Ovary (tissue), 9 donors: ENCODE results near the gene FER. TPM values are rescaled to one million over a fixed set of nuclear protein-coding genes. Genes with fewer than 3 reads are reported as not detected.
"Not testable (repeated sequence)": the region's sequence is repeated elsewhere in the genome, so short reads cannot be mapped to it uniquely, and the experiment has no call there.

Source experiments
- DNase-seq, 5 donors: peaks; one replicate each; pipeline ENCODE4 v3.0.0-alpha.2; 2019 to 2020
- H3K27ac ChIP-seq, 2 donors: fragments of 200-600 bp; one replicate each; pipeline versions ENCODE4 v1.5.1 to v1.8.0; 2019 to 2022
- H3K27me3 ChIP-seq: fragments of 200-600 bp; one replicate; pipeline ENCODE4 v1.8.0; 2022
- H3K36me3 ChIP-seq: fragments of 200-600 bp; sonication (generic); one replicate; pipeline ENCODE4 v1.5.1; 2019
- H3K4me1 ChIP-seq: one replicate; pipeline ENCODE4 v1.8.1; 2013; ENCODE audit warnings: mild to moderate bottlenecking, moderate library complexity; ENCODE audit not compliant: insufficient read depth
- H3K4me3 ChIP-seq: fragments of 200-600 bp; sonication (generic); one replicate; pipeline ENCODE4 v1.5.1; 2017
- H3K9me3 ChIP-seq, 2 donors: fragments of 200-600 bp in 1 of 2; sonication (generic) in 1 of 2; one replicate each; pipeline versions ENCODE4 v1.5.1 to v1.8.1; 2013 to 2019; ENCODE audit warnings: mild to moderate bottlenecking in 1 of 2, moderate library complexity in 1 of 2
- CTCF ChIP-seq, 3 donors: fragments of 450-650 bp in 2 of 3; fragments of 200-600 bp in 1 of 3; IDR thresholded peaks; one replicate each; pipeline versions ENCODE4 v1.5.1 to v1.8.0; 2016 to 2022; ENCODE audit warnings: antibody characterized with exemption in 3 of 3, mild to moderate bottlenecking in 1 of 3
- EP300 ChIP-seq: sonication (generic); formaldehyde crosslinking; IDR thresholded peaks from one replicate; pipeline ENCODE4 v1.6.1; 2017; ENCODE audit warnings: antibody characterized with exemption
- POLR2A ChIP-seq: fragments of 450-650 bp; IDR thresholded peaks from one replicate; pipeline ENCODE4 v1.6.1; 2017; ENCODE audit warnings: antibody characterized with exemption, mild to moderate bottlenecking, moderate library complexity
- WGBS, 3 donors: extraction: QIAGEN DNeasy Blood & Tissue Kit in 1 of 3; methylation state at CpG; one replicate each; pipeline versions ENCODE4 v1.1.5 to v1.1.7; 2013 to 2017; 5-methylcytosine and 5-hydroxymethylcytosine counted together
- intact Hi-C, 4 donors: fragments of 100-400 bp; cut with DNase I; formaldehyde crosslinking; loops; one replicate each; pipeline versions ENCODE4 v1.11.0 to v1.15.1; 2022 to 2023
- polyA plus RNA-seq, 2 donors: library from polyadenylated mRNA; stranded (reverse); fragments of 200-250 nt in 1 of 2; fragments of 350-450 nt in 1 of 2; fragmentation: Illumina TruSeq in 1 of 2; extraction: RNeasy Lipid Tissue Mini Kit (QIAGEN cat#74804) in 1 of 2; gene quantifications; one replicate each; pipeline ENCODE4 v1.2.3, GENCODE V29; 2013 to 2014
- total RNA-seq, 7 donors: library from RNA; depleted of rRNA in 2 of 7; stranded (reverse); fragments of >200 nt in 2 of 7; fragmentation: NEBNext Ultra II Directional in 3 of 7; extraction: Animal tissue kit (Norgen Biotek cat#: 25700) in 3 of 7; gene quantifications; one replicate each; pipeline versions ENCODE4 v1.1.0 to v1.2.4, GENCODE V29; 2016 to 2023
- donor health status: DM: no; HTN: no; CAD: no; lungs with moderate emphysema.
- donor health status: DM: no; HTN: no; CAD: no.
- donor health status: Bipolar disorder and iron deficiency.
- donor health status: DM: yes; HTN: yes; CAD: no.
- donor health status: DM: no; HTN: no; CAD: no.
- donor health status: DM: yes; HTN: yes; CAD: no.

The FER gene
- total and polyA plus RNA-seq, 9 donors, result 3.0 to 36.0 (median 28.0) TPM

- H3K4me3 ChIP-seq, result no peak overlapping the region
- TF ChIP-seq POLR2A (no peak), CTCF (IDR thresholded peaks at IDR 0.05) (no peak), EP300 (no peak)
These were observed 151.0 kb downstream of the FER start for GRCh38 chr5:108898707-108899106.

GRCh38 chr5:108899244-108899643 lies 151.5 kb downstream of the FER start:
- intact Hi-C loops, H3K9me3 ChIP-seq, H3K4me3 ChIP-seq, H3K36me3 ChIP-seq, H3K27ac ChIP-seq, H3K27me3 ChIP-seq, DNase-seq, H3K4me1 ChIP-seq: not testable (repeated sequence)
- 93 to 99% (median 94%) methylated on average over 6 of the region's 6 CpGs for WGBS, 3 donors

More at GRCh38 chr5:108898707-108899106, 151.0 kb downstream of the FER start:
- Histone ChIP-seq H3K4me1 (no peaks in the 10 kb centered on the region), H3K9me3 (no peaks in the 10 kb centered on the region), H3K27me3 (no peaks in the 10 kb centered on the region), H3K27ac (no peak overlapping the region), H3K36me3 (no peaks in the 10 kb centered on the region)
- no peak for DNase-seq
- intact Hi-C loops, result no loop called here

- Histone ChIP-seq H3K27me3 (no peaks in the 10 kb centered on the region), H3K36me3 (no peaks in the 10 kb centered on the region), H3K4me3 (no peak overlapping the region), H3K4me1 (no peaks in the 10 kb centered on the region), H3K9me3 (no peaks in the 10 kb centered on the region), H3K27ac (no peak overlapping the region)
- no peak for DNase-seq
- intact Hi-C loops, result no loop called here
- 87 to 92% (median 90%) methylated on average over 3 of the region's 3 CpGs for WGBS, 3 donors
- TF ChIP-seq CTCF (IDR thresholded peaks at IDR 0.05) (no peak), EP300 (no peak), POLR2A (no peak)
These were observed 153.0 kb downstream of the FER start for GRCh38 chr5:108900668-108901067.

- intact Hi-C loops, result no loop called here
- H3K4me1 ChIP-seq, result no peaks in the 10 kb centered on the region
- no peaks in the 10 kb centered on the region for H3K27me3 ChIP-seq
- no peaks in the 10 kb centered on the region for H3K36me3 ChIP-seq
- H3K9me3 ChIP-seq, result no peaks in the 10 kb centered on the region
- no peak for DNase-seq
- no peak overlapping the region for H3K4me3 ChIP-seq
- no peak overlapping the region for H3K27ac ChIP-seq
- no peak for TF ChIP-seq EP300
- TF ChIP-seq CTCF (IDR thresholded peaks at IDR 0.05), result no peak
- TF ChIP-seq POLR2A, result no peak
These were observed 158.1 kb downstream of the FER start for GRCh38 chr5:108905805-108906204.

- TF ChIP-seq EP300 (no peak), CTCF (IDR thresholded peaks at IDR 0.05) (no peak), POLR2A (no peak)
- 98 to 99% (median 99%) methylated on average over 3 of the region's 3 CpGs for WGBS, 3 donors
- no peak overlapping the region for H3K4me3 ChIP-seq
- intact Hi-C loops, result no loop called here
- H3K36me3 ChIP-seq, result no peaks in the 10 kb centered on the region
- H3K27me3 ChIP-seq, result no peaks in the 10 kb centered on the region
- no peak overlapping the region for H3K27ac ChIP-seq
- H3K9me3 ChIP-seq, result no peaks in the 10 kb centered on the region
- H3K4me1 ChIP-seq, result no peaks in the 10 kb centered on the region
- no peak for DNase-seq
These were observed 162.9 kb downstream of the FER start for GRCh38 chr5:108910627-108911026.
